Dermis microvascular lymphatic vessel endothelial cell (primary cell): Measurements from ENCODE around the gene LIPE. TPM values are rescaled to one million over a fixed set of nuclear protein-coding genes. Genes with fewer than 3 reads are reported as not detected.
A peak's percentile ranks its signal among the peaks of the same experiment; 100 is the strongest.
"Not testable (repeated sequence)": the region's sequence is repeated elsewhere in the genome, so short reads cannot be mapped to it uniquely, and the experiment has no call there.

Source experiments
- DNase-seq, 2 donors: peaks; one replicate each; pipeline versions ENCODE4 v3.0.0 to v3.0.0-alpha.2; 2010; ENCODE audit warnings: low read depth in 2 of 2
- total RNA-seq: library from RNA; depleted of rRNA; stranded (reverse); fragments of >200 nt; gene quantifications from 2 replicates; pipeline ENCODE4 v1.2.1, GENCODE V29; 2014

Gene LIPE
- total RNA-seq, 1 donor from 2014 or later, result 5.0 TPM

- DNase-seq, result peak; percentile 92 to 93
Measured at GRCh38 chr19:42450314-42450934, 23.2 kb upstream of the LIPE start.

DNA sequence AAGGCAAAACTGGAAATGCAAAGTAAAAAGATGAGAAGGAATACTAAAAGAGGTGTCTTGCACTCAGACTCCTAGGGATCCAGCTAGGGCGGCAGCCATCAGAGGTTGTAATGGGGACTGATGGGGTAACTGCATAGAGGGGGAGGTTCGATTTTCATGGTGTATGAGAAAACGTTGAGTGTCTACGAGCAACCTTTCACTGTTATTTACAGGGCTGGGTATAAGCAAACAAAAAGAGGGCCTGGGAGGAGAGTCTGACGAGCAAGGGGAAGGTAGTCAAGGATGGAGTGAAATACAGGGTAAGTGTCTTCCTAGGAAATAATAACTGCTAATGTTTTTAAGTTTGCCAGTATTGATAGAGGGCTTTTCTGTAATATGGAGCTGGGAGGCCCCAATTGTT, 21.1 kb upstream of the LIPE start:
- not testable (repeated sequence) for DNase-seq

DNA sequence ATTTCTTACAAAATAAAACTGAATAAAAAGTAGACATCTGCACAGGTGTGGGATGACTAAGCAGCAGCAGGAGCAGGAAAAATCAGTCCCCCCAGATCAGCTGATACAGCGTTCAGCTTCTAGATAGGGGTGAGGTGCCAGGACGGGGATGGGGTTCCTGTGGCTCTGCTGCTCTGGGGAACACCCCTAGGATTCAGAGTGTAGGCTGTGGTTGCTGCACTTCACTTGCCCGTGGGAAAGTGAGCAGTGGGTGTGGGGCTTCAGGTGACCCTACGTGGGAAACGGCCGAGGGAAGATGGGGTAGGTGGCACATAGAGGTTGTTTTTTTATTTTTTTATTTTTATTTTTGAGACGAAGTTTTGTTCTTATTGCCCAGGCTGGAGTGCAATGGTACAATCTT, 18.8 kb upstream of the LIPE start:
- DNase-seq, result no peak

- DNase-seq, result no peak
Measured at GRCh38 chr19:42443944-42444398, 16.8 kb upstream of the LIPE start.

GRCh38 chr19:42442833-42443232, 15.6 kb upstream of the LIPE start, which contains the start of gene CXCL17:
Gene CXCL17 (minus strand): TSS chr19:42442946. CDS start chr19:42442832, 114 bp downstream.
- DNase-seq, result no peak

DNA sequence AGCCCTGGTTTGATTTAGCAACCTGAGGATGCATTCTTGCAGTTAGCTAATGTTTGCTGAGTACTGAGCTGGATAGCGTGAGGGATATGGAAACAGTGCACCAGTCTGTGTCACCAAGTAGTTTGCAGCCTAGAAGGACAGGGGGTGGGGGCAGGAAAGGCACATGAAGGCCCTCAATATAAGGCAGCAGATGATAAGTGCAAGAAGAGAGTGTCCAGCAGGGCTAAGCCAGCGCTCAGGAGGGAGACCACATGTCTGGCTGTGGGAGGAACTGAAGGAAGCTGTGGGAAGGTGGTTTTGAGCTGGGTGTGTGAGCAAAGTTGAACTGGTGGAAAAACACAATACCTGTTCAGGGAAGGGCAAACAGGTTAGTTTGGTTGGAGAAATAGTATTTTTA, 13.9 kb upstream of the LIPE start:
- no peak for DNase-seq

DNA sequence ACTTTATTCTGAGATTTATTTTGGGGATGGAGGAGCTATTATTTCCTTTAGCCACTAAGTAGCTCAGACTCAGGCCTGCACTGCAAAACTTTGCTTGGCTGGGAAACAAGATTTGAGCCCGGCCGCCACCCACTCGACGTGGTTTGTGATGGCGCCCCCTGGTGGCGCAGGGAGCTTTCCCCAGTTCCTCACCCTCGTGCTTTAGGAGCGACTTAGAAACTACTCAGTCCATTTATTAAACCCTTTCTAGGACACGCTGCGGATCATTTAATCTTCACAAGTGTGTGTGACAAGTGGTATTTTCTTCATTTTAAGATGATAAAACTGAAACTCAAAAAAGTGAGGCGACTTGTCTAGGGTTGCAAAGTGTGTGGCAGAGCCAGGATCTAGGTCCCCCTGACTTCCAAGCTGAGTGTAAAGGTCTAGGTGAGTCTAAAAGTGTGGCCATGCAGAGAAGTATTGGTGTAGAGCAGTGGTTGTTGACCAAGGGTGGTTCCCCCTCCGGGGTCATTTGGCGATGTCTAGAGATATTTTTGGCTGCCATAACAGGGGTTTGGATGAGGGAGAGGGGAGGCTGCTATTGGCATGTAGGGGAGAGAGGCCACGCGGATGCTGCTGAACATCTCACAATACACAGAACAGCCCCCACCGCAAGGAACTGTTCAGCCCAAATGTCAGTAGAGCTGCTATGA, 13.3 kb upstream of the LIPE start:
- peak; percentile 32 to 67 for DNase-seq

DNA sequence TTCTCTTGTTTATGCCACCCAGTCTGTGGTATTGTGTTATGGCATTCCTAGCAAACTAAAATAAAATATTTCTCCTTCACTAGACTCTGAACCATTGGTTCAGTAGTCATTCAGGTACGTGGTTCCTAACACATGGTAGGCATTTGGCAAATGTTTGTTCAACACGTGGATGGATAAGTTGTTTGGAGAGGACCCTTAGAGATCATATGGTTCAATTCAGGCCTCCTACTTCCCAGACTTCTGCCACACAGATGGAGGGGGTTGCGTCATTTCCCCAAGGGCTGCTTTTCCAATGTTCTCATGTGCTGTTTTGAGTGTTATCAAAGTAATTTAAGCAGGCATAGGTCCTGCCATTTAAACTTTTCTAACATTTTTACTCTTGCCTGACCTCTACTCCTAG, 8.8 kb upstream of the LIPE start:
- no peak for DNase-seq

- DNase-seq, result no peak
Measured at GRCh38 chr19:42435316-42435715, 8.1 kb upstream of the LIPE start.

DNA sequence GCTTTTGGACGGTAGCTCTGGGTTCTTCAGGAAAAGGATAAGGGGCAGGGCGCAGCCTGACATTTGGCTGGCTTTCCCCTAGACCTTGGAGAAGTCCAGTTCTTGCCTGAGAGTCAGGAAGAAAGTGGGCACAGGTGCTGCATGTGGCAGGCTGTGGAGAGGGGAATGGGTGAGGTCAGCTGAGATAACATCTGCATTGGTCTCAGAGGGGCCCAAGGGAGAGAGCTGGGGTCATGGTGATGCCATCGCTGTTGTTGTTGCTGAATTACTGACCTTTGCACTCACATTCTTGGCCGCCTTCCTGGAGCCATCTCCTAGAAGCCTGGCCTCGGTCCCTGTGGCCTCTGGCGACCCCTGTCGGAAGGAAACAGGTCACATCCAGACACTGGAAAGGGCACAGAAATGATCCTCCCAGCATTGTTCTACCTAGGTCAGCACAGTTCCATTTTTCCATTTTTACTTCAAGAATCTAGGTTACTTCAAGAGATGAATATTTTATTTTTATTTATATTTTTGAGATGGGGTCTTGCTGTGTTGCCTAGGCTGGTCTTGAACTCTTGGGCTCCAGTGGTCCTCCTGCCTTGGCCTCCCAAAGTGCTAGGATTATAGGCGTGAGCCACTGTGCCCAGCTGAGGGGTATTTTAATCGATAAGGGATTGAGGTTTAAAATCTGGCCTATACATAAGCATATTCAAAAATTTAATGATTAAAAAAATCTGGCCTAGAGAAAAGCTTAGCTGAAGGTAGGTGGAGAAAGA, 6.5 kb upstream of the LIPE start:
- DNase-seq, result peak in 1 of 2 donors; percentile 62

GRCh38 chr19:42431486-42431885, 4.3 kb upstream of the LIPE start:
- no peak for DNase-seq

GRCh38 chr19:42428676-42429075, 1.5 kb upstream of the LIPE start:
- no peak for DNase-seq

DNA sequence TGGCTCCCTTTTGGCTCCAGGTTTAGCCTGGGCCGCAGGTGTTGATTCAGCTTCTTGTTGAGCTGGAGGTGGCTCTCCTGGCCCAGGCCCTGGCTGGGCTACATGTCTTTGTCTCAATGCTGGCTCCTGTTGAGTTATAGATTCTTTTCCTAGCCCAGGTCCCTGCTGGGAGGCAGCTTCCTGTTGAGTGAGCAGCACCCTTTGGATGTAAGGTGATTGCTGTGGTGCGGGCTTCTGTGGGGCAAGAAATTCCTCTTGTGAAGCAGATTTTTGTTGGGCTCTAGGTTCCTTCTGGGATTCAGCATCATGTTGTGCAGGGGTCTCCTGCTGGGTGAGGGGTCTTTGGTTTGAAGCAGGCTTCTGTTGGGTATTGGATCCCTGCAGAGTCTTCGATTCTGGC, 545 bp downstream of the LIPE start:
- no peak for DNase-seq

- no peak for DNase-seq
Measured at GRCh38 chr19:42424712-42425131, 2.5 kb downstream of the LIPE start.

GRCh38 chr19:42424345-42424707, 2.9 kb downstream of the LIPE start:
- DNase-seq, result no peak

DNA sequence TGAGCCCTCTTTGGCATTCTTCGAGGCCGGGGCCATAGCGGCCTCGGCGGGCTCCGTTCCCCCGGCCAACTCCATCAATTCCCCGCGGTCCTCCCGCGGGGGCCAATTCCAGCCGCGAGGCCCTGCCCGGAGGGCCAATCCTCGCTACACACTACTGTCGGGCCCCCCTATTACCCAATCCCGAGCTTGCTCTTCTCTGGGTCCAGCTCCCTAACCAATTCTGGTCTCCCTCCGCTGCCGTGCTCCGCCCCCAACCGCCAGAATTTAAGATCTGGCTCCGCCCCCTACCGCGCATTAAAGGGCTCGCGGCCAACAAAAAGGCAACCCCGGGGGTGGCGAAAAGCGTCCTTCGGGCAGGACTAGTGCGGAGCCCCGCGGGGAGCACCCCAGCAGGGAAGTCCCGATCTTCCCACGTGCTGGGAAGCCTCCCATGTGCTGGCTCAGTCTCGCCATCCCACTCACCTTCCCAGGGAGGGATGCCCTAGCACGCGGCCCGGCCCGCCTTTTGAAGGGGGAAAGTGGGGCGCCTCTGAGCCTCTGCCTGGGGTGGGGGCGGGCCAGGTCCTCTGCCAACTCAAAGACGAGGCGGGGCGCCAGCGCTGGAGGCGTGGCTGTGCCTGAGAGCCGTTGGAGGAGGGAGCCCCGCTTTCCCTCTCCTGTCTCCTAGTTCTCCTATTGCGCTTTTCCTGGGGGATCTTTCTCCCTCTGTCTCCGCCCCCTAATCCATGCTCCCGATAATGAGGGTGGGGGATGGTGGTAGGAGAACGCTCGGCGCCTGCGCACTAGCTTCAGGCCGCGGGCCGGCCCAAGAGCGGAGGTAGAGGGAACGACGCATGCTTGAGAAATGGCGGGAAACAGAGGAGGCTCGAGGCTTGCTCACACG, 3.5 kb downstream of the LIPE start:
- peak; percentile 89 to 92 for DNase-seq

GRCh38 chr19:42422901-42423461, 4.2 kb downstream of the LIPE start:
- peak; percentile 30 to 50 for DNase-seq

DNA sequence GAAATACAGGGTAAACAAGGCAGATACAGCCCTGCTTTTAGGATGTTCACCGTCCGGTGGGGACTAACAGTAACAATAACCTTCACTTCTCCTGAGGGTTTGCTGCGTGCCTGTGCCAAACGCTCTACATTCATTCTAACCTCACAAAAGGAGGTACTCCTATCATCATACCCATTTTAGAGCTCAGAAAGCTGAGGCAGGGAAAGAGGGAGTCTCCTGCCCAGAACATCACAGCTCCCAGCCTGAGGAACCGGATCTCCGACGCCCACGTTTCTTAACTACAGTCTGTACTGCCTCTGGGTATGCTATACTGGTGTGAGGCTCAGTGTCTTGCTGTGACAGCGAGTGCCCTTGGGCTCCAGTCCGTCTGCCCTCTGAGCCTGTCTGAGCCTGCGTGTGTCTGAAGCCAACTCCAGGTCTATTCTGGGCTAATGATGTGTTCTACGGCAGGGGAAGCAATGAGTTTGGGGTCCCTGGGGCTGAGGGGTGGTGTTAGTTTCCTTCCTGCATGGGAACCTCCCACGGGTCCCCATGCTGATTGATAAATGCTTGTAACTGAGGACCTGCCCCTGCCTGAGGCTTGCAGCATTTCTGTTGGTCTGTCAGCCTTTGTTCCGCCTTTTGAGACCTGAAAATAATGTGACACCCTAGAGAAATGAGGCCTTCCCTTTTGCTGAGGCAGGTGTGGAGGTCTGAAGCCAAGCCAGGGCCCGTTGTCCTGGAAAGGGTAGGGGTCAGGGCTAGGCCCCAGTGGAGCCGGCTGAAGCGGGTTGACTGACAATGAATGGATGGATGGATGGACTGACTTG, 4.9 kb downstream of the LIPE start:
- no peak for DNase-seq

GRCh38 chr19:42421591-42422031, 5.6 kb downstream of the LIPE start:
- DNase-seq, result peak in 1 of 2 donors; percentile 25

DNA sequence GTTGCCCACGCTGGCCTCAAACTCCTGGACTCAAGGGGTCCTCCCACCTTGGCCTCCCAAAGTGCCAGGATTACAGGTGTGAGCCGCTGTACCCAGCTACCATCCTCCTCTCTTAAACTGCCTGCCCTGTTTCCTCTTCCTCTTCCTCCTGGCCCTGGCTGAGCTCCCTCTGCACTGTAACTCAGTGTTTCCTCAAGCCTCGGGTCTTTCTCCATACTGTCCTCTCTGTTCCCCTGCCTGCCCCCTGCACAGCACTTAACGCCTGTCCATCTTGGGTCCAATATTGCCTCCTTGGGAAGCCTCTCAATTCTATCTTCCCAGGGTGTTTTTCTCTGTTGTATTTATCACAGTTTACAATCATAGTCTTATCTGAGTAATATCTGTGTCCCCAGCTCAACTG, 6.1 kb downstream of the LIPE start:
- no peak for DNase-seq
